OCI-LY7 (cell line): ENCODE data around the gene JOSD1. TPM values are rescaled to one million over a fixed set of nuclear protein-coding genes. Genes with fewer than 3 reads are reported as not detected.

Experiments used
- BruUV-seq: library from RNA; stranded (reverse); fragments of 400-500 nt; replicated peaks from 2 replicates; lab custom pipeline; 2021; lab: Mats Ljungman, UMichigan
- CTCF ChIA-PET: fragments of 300-600 bp; sonication (Branson Sonifier 250); formaldehyde crosslinking; loops from one replicate; lab custom pipeline; 2022; ENCODE audit warnings: antibody characterized with exemption; ENCODE audit not compliant: unreplicated experiment; lab: Charles Lee
- POLR2A ChIA-PET: fragments of 300-600 bp; sonication (Branson Sonifier 250); formaldehyde crosslinking; loops from one replicate; lab custom pipeline; 2022; ENCODE audit warnings: antibody characterized with exemption; lab: Charles Lee
- DNase-seq: peaks from one replicate; pipeline ENCODE4 v3.0.0-alpha.2; 2015; ENCODE audit warnings: low spot score
- H2AFZ ChIP-seq: fragments of 200-600 bp; sonication (generic), shearing (Covaris generic); 2 replicates; pipeline ENCODE4 v1.6.1; 2014; ENCODE audit warnings: mild to moderate bottlenecking, antibody characterized with exemption, low read length, moderate library complexity
- H3K27ac ChIP-seq: fragments of 200-600 bp; sonication (generic); 2 replicates; pipeline ENCODE4 v1.5.1; 2014; ENCODE audit warnings: mixed run types, low read depth, mild to moderate bottlenecking, moderate library complexity, low read length, inconsistent platforms; ENCODE audit not compliant: poor library complexity, severe bottlenecking
- H3K36me3 ChIP-seq: fragments of 200-600 bp; sonication (generic); 2 replicates; pipeline ENCODE4 v1.6.1; 2014; ENCODE audit warnings: mild to moderate bottlenecking, antibody characterized with exemption, low read length, moderate library complexity, mixed read lengths; ENCODE audit not compliant: insufficient read depth
- H3K4me1 ChIP-seq: fragments of 200-600 bp; sonication (generic); 2 replicates; pipeline ENCODE4 v1.5.1; 2014; ENCODE audit warnings: mild to moderate bottlenecking, low read length; ENCODE audit not compliant: insufficient read depth, poor library complexity, severe bottlenecking
- H3K4me2 ChIP-seq: fragments of 200-600 bp; sonication (generic); 2 replicates; pipeline ENCODE4 v1.6.1; 2014; ENCODE audit warnings: mild to moderate bottlenecking, low read length
- H3K4me3 ChIP-seq: fragments of 200-600 bp; sonication (generic); 2 replicates; pipeline ENCODE4 v1.5.1; 2014; ENCODE audit warnings: mild to moderate bottlenecking, low read depth, low read length; ENCODE audit not compliant: poor library complexity, severe bottlenecking
- H3K79me2 ChIP-seq: fragments of 200-600 bp; sonication (generic); 2 replicates; pipeline ENCODE4 v1.6.1; 2016; ENCODE audit warnings: low read depth, mild to moderate bottlenecking, low read length, moderate library complexity, mixed read lengths; ENCODE audit not compliant: insufficient read depth
- H3K9me2 ChIP-seq: fragments of 200-600 bp; sonication (generic); 2 replicates; pipeline ENCODE4 v1.6.1; 2016; ENCODE audit warnings: mild to moderate bottlenecking, low read length, mixed read lengths; ENCODE audit not compliant: insufficient read depth
- H3K9me3 ChIP-seq: fragments of 200-600 bp; sonication (generic); 2 replicates; pipeline ENCODE4 v1.6.1; 2014; ENCODE audit warnings: mild to moderate bottlenecking, mixed run types, low read length, mixed read lengths
- H4K20me1 ChIP-seq: fragments of 200-600 bp; sonication (generic); 2 replicates; pipeline ENCODE4 v1.6.1; 2014; ENCODE audit warnings: mild to moderate bottlenecking, antibody characterized with exemption, low read length, moderate library complexity, mixed read lengths; ENCODE audit not compliant: insufficient read depth
- EZH2phosphoT487 ChIP-seq: fragments of 200-600 bp; sonication (generic); IDR thresholded peaks from 2 replicates; pipeline ENCODE4 v1.6.1; 2018; ENCODE audit warnings: low read depth, borderline replicate concordance, mild to moderate bottlenecking, mixed run types, antibody characterized with exemption, low read length, moderate library complexity, mixed read lengths
- intact Hi-C: fragments of 100-400 bp; cut with micrococcal nuclease; formaldehyde crosslinking; loops from one replicate; pipeline ENCODE4 v1.10.0; 2022; ENCODE audit not compliant: unreplicated experiment
- total RNA-seq, 2 experiments: library from RNA; depleted of rRNA in 1 of 2; stranded (reverse); fragments of >200 nt in 1 of 2; shearing (Covaris generic) in 1 of 2; gene quantifications; 2 replicates each; pipeline ENCODE4 v1.2.3, GENCODE V29; 2014 to 2022
- TF ChIP-seq, protein P1 (sequence below): fragments of 200-600 bp; sonication (generic); conservative IDR thresholded peaks from 2 replicates; pipeline ENCODE4 v1.5.1; 2014; ENCODE audit warnings: mild to moderate bottlenecking, antibody characterized with exemption, low read length, moderate library complexity, mixed read lengths

Gene JOSD1
- total RNA-seq, 2 experiments from 2014 or later = 50.4 to 56.3 TPM

DNA sequence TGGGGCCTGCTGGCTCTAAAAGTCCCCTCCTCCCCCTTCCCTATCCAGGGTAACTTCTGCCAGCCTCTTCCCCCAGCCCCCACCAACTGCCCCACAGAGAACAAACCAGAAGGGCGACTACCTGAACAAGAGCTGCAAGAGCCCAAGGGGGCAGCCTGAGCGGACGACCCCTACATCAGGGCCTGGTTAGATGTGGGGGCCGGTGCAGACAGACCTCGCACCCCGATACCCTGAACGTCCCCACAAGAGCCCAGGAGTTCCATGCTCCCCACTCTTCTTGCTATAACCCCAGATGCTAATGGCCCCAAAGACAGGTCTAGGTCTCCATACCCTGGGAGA lies 34.4 kb upstream of the JOSD1 start:
- no TSS peak for BruUV-seq
- H3K27ac ChIP-seq = no peak overlapping the region
- ChIA-PET POLR2A (interaction anchor here (0.7 kb wide), 1 partner anchor 1009 kb away, joined by 5 read pairs; no protein-coding TSS in a partner anchor), CTCF (no interaction called here)
- no peaks in the 10 kb centered on the region for H3K79me2 ChIP-seq
- no peaks in the 10 kb centered on the region for H3K4me1 ChIP-seq
- H3K9me3 ChIP-seq = no peaks in the 10 kb centered on the region
- TF ChIP-seq, protein P1, sequence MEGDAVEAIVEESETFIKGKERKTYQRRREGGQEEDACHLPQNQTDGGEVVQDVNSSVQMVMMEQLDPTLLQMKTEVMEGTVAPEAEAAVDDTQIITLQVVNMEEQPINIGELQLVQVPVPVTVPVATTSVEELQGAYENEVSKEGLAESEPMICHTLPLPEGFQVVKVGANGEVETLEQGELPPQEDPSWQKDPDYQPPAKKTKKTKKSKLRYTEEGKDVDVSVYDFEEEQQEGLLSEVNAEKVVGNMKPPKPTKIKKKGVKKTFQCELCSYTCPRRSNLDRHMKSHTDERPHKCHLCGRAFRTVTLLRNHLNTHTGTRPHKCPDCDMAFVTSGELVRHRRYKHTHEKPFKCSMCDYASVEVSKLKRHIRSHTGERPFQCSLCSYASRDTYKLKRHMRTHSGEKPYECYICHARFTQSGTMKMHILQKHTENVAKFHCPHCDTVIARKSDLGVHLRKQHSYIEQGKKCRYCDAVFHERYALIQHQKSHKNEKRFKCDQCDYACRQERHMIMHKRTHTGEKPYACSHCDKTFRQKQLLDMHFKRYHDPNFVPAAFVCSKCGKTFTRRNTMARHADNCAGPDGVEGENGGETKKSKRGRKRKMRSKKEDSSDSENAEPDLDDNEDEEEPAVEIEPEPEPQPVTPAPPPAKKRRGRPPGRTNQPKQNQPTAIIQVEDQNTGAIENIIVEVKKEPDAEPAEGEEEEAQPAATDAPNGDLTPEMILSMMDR = no peak
- TF ChIP-seq EZH2phosphoT487 = no peak
- intact Hi-C loops = no loop called here
- no peak for DNase-seq
- H3K9me2 ChIP-seq = no peaks in the 10 kb centered on the region
- no peak overlapping the region for H3K4me2 ChIP-seq
- H2AFZ ChIP-seq = no peak overlapping the region
- H4K20me1 ChIP-seq = no peaks in the 10 kb centered on the region
- H3K4me3 ChIP-seq = no peak overlapping the region
- peaks cover 85% of the 10 kb centered on the region for H3K36me3 ChIP-seq

DNA sequence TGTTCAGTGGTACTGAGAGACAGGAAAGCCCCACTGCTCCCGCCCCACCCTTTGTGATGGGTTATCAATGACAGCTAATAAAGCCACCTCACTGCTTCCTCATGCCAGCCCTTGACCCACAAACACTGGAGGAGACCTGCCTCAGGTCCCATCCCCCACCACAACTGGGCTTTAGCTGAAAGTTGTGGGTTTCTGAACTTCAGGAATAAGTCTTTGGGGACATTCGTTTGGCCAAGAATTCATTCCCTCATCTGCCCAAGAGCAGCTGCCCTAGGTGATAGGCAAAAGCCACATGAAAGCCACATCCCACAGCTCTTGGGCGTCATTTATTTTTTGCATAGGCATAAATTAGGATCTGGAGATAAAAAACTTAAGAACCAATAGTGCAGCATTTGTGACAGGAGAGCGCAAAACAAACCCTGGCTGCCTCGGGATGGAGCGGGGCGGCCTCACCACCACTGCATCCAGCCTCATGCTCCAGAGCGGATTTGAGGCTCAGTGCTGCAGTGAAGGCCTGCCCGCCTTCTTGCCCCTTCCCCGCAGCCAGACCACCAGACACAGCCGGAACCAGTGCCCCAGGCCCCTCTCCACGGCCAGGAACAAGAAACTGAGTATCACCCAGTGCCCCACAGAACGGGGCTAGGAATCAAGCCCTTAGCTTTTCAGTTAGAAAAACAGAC lies 33.8 kb upstream of the JOSD1 start:
- Histone ChIP-seq H3K79me2 (no peaks in the 10 kb centered on the region), H4K20me1 (no peaks in the 10 kb centered on the region), H3K36me3 (peaks cover 83% of the 10 kb centered on the region), H2AFZ (no peak overlapping the region), H3K4me2 (no peak overlapping the region), H3K4me3 (no peak overlapping the region), H3K9me3 (no peaks in the 10 kb centered on the region), H3K27ac (no peak overlapping the region), H3K9me2 (no peaks in the 10 kb centered on the region), H3K4me1 (no peaks in the 10 kb centered on the region)
- TF ChIP-seq, protein P1 = no peak
- TF ChIP-seq EZH2phosphoT487 = no peak
- intact Hi-C loops = no loop called here
- ChIA-PET CTCF (no interaction called here), POLR2A (interaction anchor here (0.6 kb wide), 1 partner anchor 1432 kb away, joined by 3 read pairs; no protein-coding TSS in a partner anchor)
- TSS peak; percentile 73 for BruUV-seq
- DNase-seq = no peak

DNA sequence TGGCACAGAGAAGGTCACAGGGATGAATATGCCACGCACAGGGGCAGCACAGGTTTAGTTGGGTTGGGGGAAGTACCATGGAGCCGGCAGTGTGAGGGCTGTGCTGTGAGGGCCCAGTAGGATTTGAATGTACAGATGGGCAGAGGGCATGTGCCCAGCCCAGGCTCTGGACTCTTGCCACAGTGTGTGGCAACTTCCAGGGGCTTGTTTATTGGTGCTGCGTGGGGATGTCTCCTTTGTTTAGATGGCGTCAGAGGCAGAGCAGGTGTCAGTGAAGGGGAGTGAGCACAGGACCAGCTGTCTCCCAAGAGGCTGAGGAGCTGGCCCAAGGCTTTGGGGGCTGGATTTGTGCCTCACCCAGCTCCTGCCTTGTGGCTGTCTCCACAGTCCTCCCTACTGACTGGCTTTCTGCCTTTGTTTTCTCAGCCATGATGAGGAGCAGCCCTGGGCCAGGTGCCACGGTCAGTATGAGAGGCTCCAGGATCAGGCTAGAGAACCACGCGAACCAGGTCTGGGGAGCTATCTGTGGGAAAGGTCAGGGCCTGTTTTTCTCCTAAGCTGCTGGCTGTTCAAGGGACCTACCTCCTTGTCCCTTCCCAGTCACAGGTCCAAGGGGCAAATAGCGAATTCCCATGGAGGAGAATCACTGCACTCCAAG lies 33.1 kb upstream of the JOSD1 start:
- H3K4me2 ChIP-seq = no peak overlapping the region
- H3K36me3 ChIP-seq = peaks cover 83% of the 10 kb centered on the region
- ChIA-PET CTCF (no interaction called here), POLR2A (interaction anchor here (0.6 kb wide), 1 partner anchor 1431 kb away, joined by 3 read pairs; no protein-coding TSS in a partner anchor)
- no peak for DNase-seq
- no peak overlapping the region for H3K27ac ChIP-seq
- H4K20me1 ChIP-seq = no peaks in the 10 kb centered on the region
- H2AFZ ChIP-seq = no peak overlapping the region
- H3K4me3 ChIP-seq = no peak overlapping the region
- no peaks in the 10 kb centered on the region for H3K9me2 ChIP-seq
- H3K9me3 ChIP-seq = no peaks in the 10 kb centered on the region
- intact Hi-C loops = no loop called here
- H3K79me2 ChIP-seq = no peaks in the 10 kb centered on the region
- no peaks in the 10 kb centered on the region for H3K4me1 ChIP-seq
- no peak for TF ChIP-seq EZH2phosphoT487
- TF ChIP-seq, protein P1 = no peak
- no TSS peak for BruUV-seq
